ENCODE results near the gene CORIN. TPM values are rescaled to one million over a fixed set of nuclear protein-coding genes. Genes with fewer than 3 reads are reported as not detected.

Gene CORIN
- total and polyA plus RNA-seq, 2 of the 4 experiments (the other 2 are of a cell fraction), result 20.3 to 24.7 TPM

GRCh38 chr4:47701286-47701685 lies 136.6 kb downstream of the CORIN start:
- no peak overlapping the region for H3K4ac ChIP-seq (ENCODE audit: low read depth, low read length)
- H3K4me1 ChIP-seq (ENCODE audit: control insufficient read depth, insufficient read depth, low read length), result no peaks in the 10 kb centered on the region
- H2AFZ ChIP-seq (replicated peaks; ENCODE audit: low read length, poor library complexity), result no peak overlapping the region
- no peak overlapping the region for H4K5ac ChIP-seq (ENCODE audit: low read depth, low read length)
- no peaks in the 10 kb centered on the region for H3K9me1 ChIP-seq (ENCODE audit: insufficient read depth, low read length)
- H3K56ac ChIP-seq (ENCODE audit: extremely low read depth, insufficient read depth, low read length), result no peak overlapping the region
- no peaks in the 10 kb centered on the region for H3K9me3 ChIP-seq (ENCODE audit: control insufficient read depth, insufficient read depth, low read length)
- H3K27ac ChIP-seq (ENCODE audit: insufficient read depth, low read length), result no peak overlapping the region
- DNase-seq (no peak), ATAC-seq (ENCODE audit: low read depth) (no peak)
- no peak overlapping the region for H3K14ac ChIP-seq (replicated peaks; ENCODE audit: low read depth, low read length)
- H3K9ac ChIP-seq (ENCODE audit: low read depth, low read length), result no peak overlapping the region
- H2AK9ac ChIP-seq (replicated peaks; ENCODE audit: low read depth, low read length, poor library complexity), result no peak overlapping the region
- POLR2A ChIA-PET (ENCODE audit: unreplicated experiment), result no interaction called here
- no peak overlapping the region for H4K91ac ChIP-seq (ENCODE audit: insufficient read depth, low read depth, low read length)
- H3K4me3 ChIP-seq (ENCODE audit: insufficient read depth, low read depth, low read length), result no peak overlapping the region
- no peak overlapping the region for H4K8ac ChIP-seq (ENCODE audit: low read depth in 2 of 2, low read length in 2 of 2)
- no peak overlapping the region for H3K18ac ChIP-seq (ENCODE audit: low read depth, low read length)
- CTCF ChIA-PET, result no interaction called here
- no peak overlapping the region for H2BK20ac ChIP-seq (ENCODE audit: low read depth, low read length)
- H2BK120ac ChIP-seq (ENCODE audit: low read depth, low read length), result no peak overlapping the region
- H3K27me3 ChIP-seq (ENCODE audit: control insufficient read depth, insufficient read depth, low read length), result peaks cover 11% of the 10 kb centered on the region
- intact Hi-C loops (cut with micrococcal nuclease) (no loop called here), dilution Hi-C loops (cut with HindIII; ENCODE audit: low sequenced_read_pairs, unreplicated experiment) (no loop called here), in situ Hi-C loops (cut with MboI; ENCODE audit: low sequenced_read_pairs) (loop anchor here (10.0 kb wide), 1 partner anchor 134 kb away; the partner anchor contains the start of gene CORIN)
- no peak for TF ChIP-seq CEBPB (IDR thresholded peaks at IDR 0.05; ENCODE audit: low read depth, low read length)
- no peak for TF ChIP-seq CHD1 (IDR thresholded peaks at IDR 0.05; ENCODE audit: low read depth, low read length)
- TF ChIP-seq, protein P1, sequence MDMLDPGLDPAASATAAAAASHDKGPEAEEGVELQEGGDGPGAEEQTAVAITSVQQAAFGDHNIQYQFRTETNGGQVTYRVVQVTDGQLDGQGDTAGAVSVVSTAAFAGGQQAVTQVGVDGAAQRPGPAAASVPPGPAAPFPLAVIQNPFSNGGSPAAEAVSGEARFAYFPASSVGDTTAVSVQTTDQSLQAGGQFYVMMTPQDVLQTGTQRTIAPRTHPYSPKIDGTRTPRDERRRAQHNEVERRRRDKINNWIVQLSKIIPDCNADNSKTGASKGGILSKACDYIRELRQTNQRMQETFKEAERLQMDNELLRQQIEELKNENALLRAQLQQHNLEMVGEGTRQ (IDR thresholded peaks at IDR 0.05; ENCODE audit: low read depth, low read length), result no peak
- TF ChIP-seq, protein P2, sequence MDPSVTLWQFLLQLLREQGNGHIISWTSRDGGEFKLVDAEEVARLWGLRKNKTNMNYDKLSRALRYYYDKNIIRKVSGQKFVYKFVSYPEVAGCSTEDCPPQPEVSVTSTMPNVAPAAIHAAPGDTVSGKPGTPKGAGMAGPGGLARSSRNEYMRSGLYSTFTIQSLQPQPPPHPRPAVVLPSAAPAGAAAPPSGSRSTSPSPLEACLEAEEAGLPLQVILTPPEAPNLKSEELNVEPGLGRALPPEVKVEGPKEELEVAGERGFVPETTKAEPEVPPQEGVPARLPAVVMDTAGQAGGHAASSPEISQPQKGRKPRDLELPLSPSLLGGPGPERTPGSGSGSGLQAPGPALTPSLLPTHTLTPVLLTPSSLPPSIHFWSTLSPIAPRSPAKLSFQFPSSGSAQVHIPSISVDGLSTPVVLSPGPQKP (IDR thresholded peaks at IDR 0.05; ENCODE audit: borderline replicate concordance, low read depth, low read length), result no peak
- TF ChIP-seq MAZ (IDR thresholded peaks at IDR 0.05; ENCODE audit: borderline replicate concordance, low read depth, low read length), result no peak
- no peak for TF ChIP-seq MAFK (IDR thresholded peaks at IDR 0.05; ENCODE audit: low read depth, low read length)
- TF ChIP-seq FOS (IDR thresholded peaks at IDR 0.05; ENCODE audit: low read depth, low read length), result no peak
- TF ChIP-seq RFX5 (IDR thresholded peaks at IDR 0.05; ENCODE audit: low read depth, low read length), result no peak
- no peak for TF ChIP-seq POLR2A (IDR thresholded peaks at IDR 0.05; ENCODE audit: low read depth, low read length)
- H4K20me1 ChIP-seq (ENCODE audit: insufficient read depth, low read length), result no peaks in the 10 kb centered on the region
- no peak overlapping the region for H2AK5ac ChIP-seq (ENCODE audit: low read depth, low read length)
- H2BK5ac ChIP-seq (ENCODE audit: low read depth, low read length, poor library complexity, severe bottlenecking), result no peak overlapping the region
- no peak overlapping the region for H3K4me2 ChIP-seq (ENCODE audit: low read depth, low read length)
- H2BK15ac ChIP-seq (ENCODE audit: low read depth, low read length), result no peak overlapping the region
- H3K79me1 ChIP-seq (ENCODE audit: low read depth in 1 of 2, low read length in 2 of 2), result no peaks in the 10 kb centered on the region
- H3K36me3 ChIP-seq (ENCODE audit: control insufficient read depth, insufficient read depth, low read length), result no peaks in the 10 kb centered on the region
- BruUV-seq (replicated peaks), result no TSS peak
- no peak overlapping the region for H3K23ac ChIP-seq (ENCODE audit: low read depth, low read length)
